H1 (cell line): ENCODE measurements around the gene ADARB2. TPM values are rescaled to one million over a fixed set of nuclear protein-coding genes. Genes with fewer than 3 reads are reported as not detected.

Experiments used
- CTCF ChIA-PET: fragments of 300-600 bp; sonication (Branson Sonifier 250); formaldehyde crosslinking; loops from one replicate; lab custom pipeline; 2021; ENCODE audit not compliant: partially characterized antibody; lab: Charles Lee
- POLR2A ChIA-PET: fragments of 300-600 bp; sonication (Branson Sonifier 250); formaldehyde crosslinking; loops from one replicate; lab custom pipeline; 2021; ENCODE audit warnings: inconsistent platforms; ENCODE audit not compliant: partially characterized antibody; lab: Charles Lee
- DNase-seq, 2 experiments: peaks; one replicate each; pipeline versions ENCODE4 v3.0.0 to v3.0.0-alpha.2; 2010 to 2022; ENCODE audit warnings: low spot score in 2 of 2, low read depth in 1 of 2, mixed read lengths in 1 of 2
- FAIRE-seq: peaks from 2 replicates; lab custom pipeline; 2011; peaks lifted over from hg19 to GRCh38; lab: Jason Lieb, UNC
- H2AFZ ChIP-seq: 2 replicates; pipeline ENCODE4 v1.8.1; 2012; ENCODE audit warnings: low read length, inconsistent platforms
- H2AK5ac ChIP-seq: 2 replicates; pipeline ENCODE4 v1.6.1; 2013; ENCODE audit warnings: low read depth, low read length
- H2BK120ac ChIP-seq: replicated peaks from 2 replicates; pipeline ENCODE3; 2013; ENCODE audit warnings: low read depth, low read length, inconsistent platforms
- H2BK12ac ChIP-seq: 2 replicates; pipeline ENCODE4 v1.6.1; 2013; ENCODE audit warnings: low read depth, low read length
- H2BK15ac ChIP-seq: 2 replicates; pipeline ENCODE4 v1.6.1; 2013; ENCODE audit warnings: low read length
- H2BK20ac ChIP-seq: 2 replicates; pipeline ENCODE4 v1.6.1; 2013; ENCODE audit warnings: low read length
- H2BK5ac ChIP-seq: 2 replicates; pipeline ENCODE4 v1.6.1; 2013; ENCODE audit warnings: low read depth, low read length
- H3K14ac ChIP-seq: 2 replicates; pipeline ENCODE4 v1.6.1; 2013; ENCODE audit warnings: inconsistent platforms; ENCODE audit not compliant: insufficient read length
- H3K18ac ChIP-seq: 2 replicates; pipeline ENCODE4 v1.6.1; 2013; ENCODE audit warnings: low read length; ENCODE audit errors: extremely low read depth
- H3K23ac ChIP-seq: 2 replicates; pipeline ENCODE4 v1.6.1; 2013; ENCODE audit warnings: inconsistent platforms; ENCODE audit not compliant: insufficient read length
- H3K23me2 ChIP-seq: 2 replicates; pipeline ENCODE4 v1.6.1; 2013; ENCODE audit warnings: low read depth, low read length
- H3K27ac ChIP-seq: 2 replicates; pipeline ENCODE4 v1.6.1; 2011; ENCODE audit warnings: low read depth, low read length, inconsistent platforms
- H3K27me3 ChIP-seq, 4 experiments: replicated peaks in 1 of 4; 1 replicate in 1 of 4; 2 replicates in 3 of 4; pipeline versions ENCODE4 v1.6.1 to v1.8.1; 2011 to 2013; ENCODE audit warnings: low read length in 3 of 4, mild to moderate bottlenecking in 3 of 4, inconsistent platforms in 2 of 4, mixed read lengths in 2 of 4, moderate library complexity in 1 of 4; ENCODE audit not compliant: control insufficient read depth in 3 of 4, insufficient read depth in 3 of 4; ENCODE audit errors: extremely low read depth in 1 of 4
- H3K36me3 ChIP-seq, 4 experiments: 2 replicates each; pipeline versions ENCODE4 v1.6.1 to v1.8.1; 2011 to 2013; ENCODE audit warnings: mild to moderate bottlenecking in 4 of 4, low read length in 3 of 4, moderate library complexity in 2 of 4, control low read depth in 1 of 4, inconsistent platforms in 1 of 4; ENCODE audit not compliant: insufficient read depth in 4 of 4, control insufficient read depth in 2 of 4
- H3K4ac ChIP-seq: replicated peaks from 2 replicates; pipeline ENCODE3; 2013; ENCODE audit warnings: low read length, low read depth, mixed read lengths, inconsistent platforms; ENCODE audit not compliant: insufficient read length
- H3K4me1 ChIP-seq, 4 experiments: replicated peaks in 1 of 4; 1 replicate in 1 of 4; 2 replicates in 3 of 4; pipeline versions ENCODE4 v1.6.1 to v1.8.1; 2011 to 2013; ENCODE audit warnings: low read length in 3 of 4, inconsistent platforms in 2 of 4, mixed read lengths in 1 of 4; ENCODE audit not compliant: insufficient read depth in 4 of 4, control insufficient read depth in 3 of 4
- H3K4me2 ChIP-seq, 2 experiments: 2 replicates each; pipeline versions ENCODE4 v1.6.1 to v1.8.1; 2011 to 2013; ENCODE audit warnings: low read depth in 2 of 2, low read length in 2 of 2, control low read depth in 1 of 2, inconsistent platforms in 1 of 2, mild to moderate bottlenecking in 1 of 2; ENCODE audit not compliant: insufficient read depth in 1 of 2
- H3K4me3 ChIP-seq, 4 experiments: fragments of 200-600, 300-600 bp in 1 of 4; sonication (generic), shearing (Covaris generic), sonication (Bioruptor Twin) in 1 of 4; 2 replicates each; pipeline versions ENCODE4 v1.5.1 to v1.8.1; 2011 to 2016; ENCODE audit warnings: low read length in 4 of 4, low read depth in 3 of 4, control low read depth in 2 of 4, inconsistent platforms in 2 of 4, mild to moderate bottlenecking in 2 of 4, mixed read lengths in 1 of 4, moderate library complexity in 1 of 4; ENCODE audit not compliant: insufficient read depth in 2 of 4; ENCODE audit errors: extremely low read depth in 1 of 4
- H3K56ac ChIP-seq: replicated peaks from 2 replicates; pipeline ENCODE3; 2013; ENCODE audit warnings: low read depth, mild to moderate bottlenecking, mixed read lengths, low read length, inconsistent platforms; ENCODE audit not compliant: insufficient read length
- H3K79me1 ChIP-seq: 2 replicates; pipeline ENCODE4 v1.6.1; 2013; ENCODE audit warnings: low read depth, low read length, control low read depth
- H3K79me2 ChIP-seq, 2 experiments: 2 replicates each; pipeline versions ENCODE4 v1.6.1 to v1.8.1; 2012 to 2013; ENCODE audit warnings: low read length in 2 of 2, mild to moderate bottlenecking in 2 of 2, inconsistent platforms in 1 of 2; ENCODE audit not compliant: insufficient read depth in 2 of 2, control insufficient read depth in 1 of 2
- H3K9ac ChIP-seq, 4 experiments: replicated peaks in 1 of 4; 1 replicate in 1 of 4; 2 replicates in 3 of 4; pipeline versions ENCODE4 v1.6.1 to v1.8.1; 2011 to 2013; ENCODE audit warnings: low read depth in 3 of 4, low read length in 3 of 4, control low read depth in 2 of 4, mild to moderate bottlenecking in 2 of 4, moderate library complexity in 2 of 4, inconsistent platforms in 1 of 4; ENCODE audit errors: extremely low read depth in 1 of 4
- H3K9me3 ChIP-seq, 2 experiments: 2 replicates each; pipeline versions ENCODE4 v1.6.1 to v1.8.1; 2012 to 2013; ENCODE audit warnings: mild to moderate bottlenecking in 2 of 2, moderate library complexity in 2 of 2, control low read depth in 1 of 2, inconsistent platforms in 1 of 2, low read depth in 1 of 2, low read length in 1 of 2, mixed read lengths in 1 of 2; ENCODE audit not compliant: insufficient read depth in 2 of 2
- H4K20me1 ChIP-seq, 2 experiments: replicated peaks in 1 of 2; 2 replicates each; pipeline versions ENCODE3 to v1.8.1; 2011 to 2013; ENCODE audit warnings: inconsistent platforms in 2 of 2, low read length in 2 of 2, mild to moderate bottlenecking in 1 of 2; ENCODE audit not compliant: insufficient read depth in 2 of 2, control insufficient read depth in 1 of 2
- H4K5ac ChIP-seq: 2 replicates; pipeline ENCODE4 v1.6.1; 2013; ENCODE audit warnings: low read length, low read depth, mixed read lengths, inconsistent platforms; ENCODE audit not compliant: insufficient read length
- H4K8ac ChIP-seq: 2 replicates; pipeline ENCODE4 v1.8.0; 2013; ENCODE audit warnings: mild to moderate bottlenecking, moderate library complexity, low read length, inconsistent platforms; ENCODE audit not compliant: insufficient read depth; ENCODE audit errors: extremely low read depth
- H4K91ac ChIP-seq: replicated peaks from 2 replicates; pipeline ENCODE3; 2013; ENCODE audit warnings: low read length, mixed read lengths, inconsistent platforms; ENCODE audit not compliant: insufficient read length
- CHD1 ChIP-seq: IDR thresholded peaks from 2 replicates; pipeline ENCODE4 v1.6.1; 2012; ENCODE audit warnings: low read depth, low read length, improper control_type of control experiment
- CREB1 ChIP-seq: IDR thresholded peaks from 2 replicates; pipeline ENCODE4 v1.6.1; 2012; ENCODE audit warnings: inconsistent platforms
- PHF8 ChIP-seq: fragments of 200-600 bp; sonication (generic); conservative IDR thresholded peaks from 2 replicates; pipeline ENCODE4 v1.7.1; 2012; ENCODE audit warnings: low read depth, mild to moderate bottlenecking, inconsistent platforms, low read length, moderate library complexity
- SRF ChIP-seq: IDR thresholded peaks from 2 replicates; pipeline ENCODE4 v1.6.1; 2011; ENCODE audit warnings: mild to moderate bottlenecking, low read depth, low read length, moderate library complexity
- WGBS, 2 experiments: shearing (Covaris generic) in 1 of 2; methylation state at CpG; one replicate each; pipeline versions ENCODE4 v1.1.6 to v1.1.7; 2013 to 2015; ENCODE audit warnings: low lambda C conversion rate in 2 of 2, mixed read lengths in 2 of 2, inconsistent platforms in 1 of 2, low coverage in 1 of 2, missing lambda C conversion rate in 1 of 2; ENCODE audit not compliant: insufficient replicate concordance in 2 of 2, insufficient coverage in 1 of 2, insufficient read length in 1 of 2; ENCODE audit errors: extremely low coverage in 1 of 2, missing lambda C conversion rate in 1 of 2; 5-methylcytosine and 5-hydroxymethylcytosine counted together
- polyA plus RNA-seq, 7 experiments: library from polyadenylated mRNA; depleted of rRNA in 3 of 7; stranded (reverse) in 5 of 7; unstranded in 2 of 7; fragments of >200 nt in 5 of 7; fragments of 200-250 nt in 2 of 7; gene quantifications; 1 replicate in 5 of 7; 2 replicates in 1 of 7; 4 replicates in 1 of 7; pipeline versions ENCODE4 v1.2.1 to v1.2.3, GENCODE V29; 2011 to 2013; ENCODE audit warnings: missing spikeins in 2 of 7, mixed read lengths in 2 of 7
- total RNA-seq: library from RNA; stranded (reverse); fragmentation: NEBNext Ultra II Directional; extraction: Animal tissue kit (Norgen Biotek cat#: 25700); gene quantifications from 2 replicates; pipeline ENCODE4 v1.2.1, GENCODE V29; 2021
- TF ChIP-seq, protein P1 (sequence below), 3 experiments: IDR thresholded peaks; 1 replicate in 2 of 3; 2 replicates in 1 of 3; pipeline versions ENCODE4 v1.5.1 to v1.6.1; 2011; ENCODE audit warnings: low read length in 3 of 3, mild to moderate bottlenecking in 3 of 3, inconsistent platforms in 2 of 3, low read depth in 1 of 3, moderate library complexity in 1 of 3; ENCODE audit not compliant: insufficient read depth in 1 of 3; ENCODE audit errors: control extremely low read depth in 1 of 3

Gene ADARB2
- total and polyA plus RNA-seq, 2 of the 8 experiments (the other 6 are each of a cell fraction or from before 2014, with no cell fraction given), result 2.2 to 2.8 TPM

DNA sequence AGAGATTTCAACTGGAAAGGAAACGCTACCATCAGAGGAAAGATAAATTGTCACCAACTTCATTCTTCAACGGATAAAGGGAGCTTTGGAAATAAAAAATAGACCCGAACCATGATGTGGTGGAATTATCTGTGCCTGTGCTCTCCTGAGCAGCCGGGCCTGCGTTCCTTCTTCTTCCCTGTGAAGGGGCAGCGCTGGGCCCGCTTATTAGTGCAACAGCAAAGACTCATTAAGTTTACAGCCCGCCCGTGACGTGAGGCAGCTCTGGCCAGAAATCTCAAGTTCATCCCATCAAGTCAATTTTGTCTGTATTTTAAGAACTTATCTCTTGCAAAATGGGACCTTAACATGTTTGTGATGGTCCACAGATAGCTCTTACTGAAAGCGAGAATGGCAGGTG is 193.7 kb downstream of the ADARB2 start:
- TF ChIP-seq PHF8, result no peak
- TF ChIP-seq, protein P1, sequence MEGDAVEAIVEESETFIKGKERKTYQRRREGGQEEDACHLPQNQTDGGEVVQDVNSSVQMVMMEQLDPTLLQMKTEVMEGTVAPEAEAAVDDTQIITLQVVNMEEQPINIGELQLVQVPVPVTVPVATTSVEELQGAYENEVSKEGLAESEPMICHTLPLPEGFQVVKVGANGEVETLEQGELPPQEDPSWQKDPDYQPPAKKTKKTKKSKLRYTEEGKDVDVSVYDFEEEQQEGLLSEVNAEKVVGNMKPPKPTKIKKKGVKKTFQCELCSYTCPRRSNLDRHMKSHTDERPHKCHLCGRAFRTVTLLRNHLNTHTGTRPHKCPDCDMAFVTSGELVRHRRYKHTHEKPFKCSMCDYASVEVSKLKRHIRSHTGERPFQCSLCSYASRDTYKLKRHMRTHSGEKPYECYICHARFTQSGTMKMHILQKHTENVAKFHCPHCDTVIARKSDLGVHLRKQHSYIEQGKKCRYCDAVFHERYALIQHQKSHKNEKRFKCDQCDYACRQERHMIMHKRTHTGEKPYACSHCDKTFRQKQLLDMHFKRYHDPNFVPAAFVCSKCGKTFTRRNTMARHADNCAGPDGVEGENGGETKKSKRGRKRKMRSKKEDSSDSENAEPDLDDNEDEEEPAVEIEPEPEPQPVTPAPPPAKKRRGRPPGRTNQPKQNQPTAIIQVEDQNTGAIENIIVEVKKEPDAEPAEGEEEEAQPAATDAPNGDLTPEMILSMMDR (IDR thresholded peaks at IDR 0.05; ENCODE audit: control extremely low read depth in 1 of 3, insufficient read depth in 1 of 3, low read depth in 1 of 3, low read length in 3 of 3), result no peak
- TF ChIP-seq CREB1, result no peak
- no peak for TF ChIP-seq CHD1
- TF ChIP-seq SRF, result no peak
- no peaks in the 10 kb centered on the region for H3K4me1 ChIP-seq
- H3K18ac ChIP-seq, result no peak overlapping the region
- WGBS, 2 experiments, result 91% methylated on average over 11 of the region's 11 CpGs; no CpG with 5 or more reads in 1 of the 2 experiments
- ChIA-PET CTCF (interaction anchor here (0.7 to 1.2 kb wide), 2 partner anchors 28 to 211 kb away, joined by 3 read pairs; no protein-coding TSS in a partner anchor), POLR2A (no interaction called here)
- no peak overlapping the region for H2BK120ac ChIP-seq
- no peak overlapping the region for H2BK12ac ChIP-seq
- H3K36me3 ChIP-seq, result no peaks in the 10 kb centered on the region
- no peak overlapping the region for H4K91ac ChIP-seq
- no peaks in the 10 kb centered on the region for H4K20me1 ChIP-seq
- H3K27me3 ChIP-seq, result no peaks in the 10 kb centered on the region
- no peak overlapping the region for H2AFZ ChIP-seq
- no peak overlapping the region for H3K9ac ChIP-seq
- no peak overlapping the region for H3K4me3 ChIP-seq
- no peak overlapping the region for H4K8ac ChIP-seq
- DNase-seq (no peak), FAIRE-seq (no peak)
- H3K27ac ChIP-seq, result no peak overlapping the region
- no peak overlapping the region for H3K14ac ChIP-seq
- H2AK5ac ChIP-seq, result no peak overlapping the region
- H2BK5ac ChIP-seq, result no peak overlapping the region
- H3K79me2 ChIP-seq, result no peaks in the 10 kb centered on the region
- no peak overlapping the region for H2BK20ac ChIP-seq
- H2BK15ac ChIP-seq, result no peak overlapping the region
- peaks cover 0 to 7% of the 10 kb centered on the region in 2 experiments; a peak in 2 of 4 replicates for H3K9me3 ChIP-seq
- H3K79me1 ChIP-seq, result no peaks in the 10 kb centered on the region
- no peak overlapping the region for H4K5ac ChIP-seq
- no peak overlapping the region for H3K4ac ChIP-seq
- no peaks in the 10 kb centered on the region for H3K23me2 ChIP-seq
- no peak overlapping the region for H3K56ac ChIP-seq
- H3K4me2 ChIP-seq, result no peak overlapping the region
- H3K23ac ChIP-seq, result no peak overlapping the region
